H1 (cell line): ENCODE measurements around the gene KRT8. TPM values are rescaled to one million over a fixed set of nuclear protein-coding genes. Genes with fewer than 3 reads are reported as not detected.

Experiments
- CTCF ChIA-PET: fragments of 300-600 bp; sonication (Branson Sonifier 250); formaldehyde crosslinking; loops from one replicate; lab custom pipeline; 2021; ENCODE audit not compliant: partially characterized antibody; lab: Charles Lee
- POLR2A ChIA-PET: fragments of 300-600 bp; sonication (Branson Sonifier 250); formaldehyde crosslinking; loops from one replicate; lab custom pipeline; 2021; ENCODE audit warnings: inconsistent platforms; ENCODE audit not compliant: partially characterized antibody; lab: Charles Lee
- DNase-seq, 2 experiments: peaks; one replicate each; pipeline versions ENCODE4 v3.0.0 to v3.0.0-alpha.2; 2010 to 2022; ENCODE audit warnings: low spot score in 2 of 2, low read depth in 1 of 2, mixed read lengths in 1 of 2
- FAIRE-seq: peaks from 2 replicates; lab custom pipeline; 2011; peaks lifted over from hg19 to GRCh38; lab: Jason Lieb, UNC
- H2AFZ ChIP-seq: 2 replicates; pipeline ENCODE4 v1.8.1; 2012; ENCODE audit warnings: low read length, inconsistent platforms
- H2AK5ac ChIP-seq: 2 replicates; pipeline ENCODE4 v1.6.1; 2013; ENCODE audit warnings: low read depth, low read length
- H2BK120ac ChIP-seq: replicated peaks from 2 replicates; pipeline ENCODE3; 2013; ENCODE audit warnings: low read depth, low read length, inconsistent platforms
- H2BK12ac ChIP-seq: 2 replicates; pipeline ENCODE4 v1.6.1; 2013; ENCODE audit warnings: low read depth, low read length
- H2BK15ac ChIP-seq: 2 replicates; pipeline ENCODE4 v1.6.1; 2013; ENCODE audit warnings: low read length
- H2BK20ac ChIP-seq: 2 replicates; pipeline ENCODE4 v1.6.1; 2013; ENCODE audit warnings: low read length
- H2BK5ac ChIP-seq: 2 replicates; pipeline ENCODE4 v1.6.1; 2013; ENCODE audit warnings: low read depth, low read length
- H3K14ac ChIP-seq: 2 replicates; pipeline ENCODE4 v1.6.1; 2013; ENCODE audit warnings: inconsistent platforms; ENCODE audit not compliant: insufficient read length
- H3K18ac ChIP-seq: 2 replicates; pipeline ENCODE4 v1.6.1; 2013; ENCODE audit warnings: low read length; ENCODE audit errors: extremely low read depth
- H3K23ac ChIP-seq: 2 replicates; pipeline ENCODE4 v1.6.1; 2013; ENCODE audit warnings: inconsistent platforms; ENCODE audit not compliant: insufficient read length
- H3K23me2 ChIP-seq: 2 replicates; pipeline ENCODE4 v1.6.1; 2013; ENCODE audit warnings: low read depth, low read length
- H3K27ac ChIP-seq: 2 replicates; pipeline ENCODE4 v1.6.1; 2011; ENCODE audit warnings: low read depth, low read length, inconsistent platforms
- H3K27me3 ChIP-seq, 4 experiments: replicated peaks in 1 of 4; 1 replicate in 1 of 4; 2 replicates in 3 of 4; pipeline versions ENCODE4 v1.6.1 to v1.8.1; 2011 to 2013; ENCODE audit warnings: low read length in 3 of 4, mild to moderate bottlenecking in 3 of 4, inconsistent platforms in 2 of 4, mixed read lengths in 2 of 4, moderate library complexity in 1 of 4; ENCODE audit not compliant: control insufficient read depth in 3 of 4, insufficient read depth in 3 of 4; ENCODE audit errors: extremely low read depth in 1 of 4
- H3K36me3 ChIP-seq, 4 experiments: 2 replicates each; pipeline versions ENCODE4 v1.6.1 to v1.8.1; 2011 to 2013; ENCODE audit warnings: mild to moderate bottlenecking in 4 of 4, low read length in 3 of 4, moderate library complexity in 2 of 4, control low read depth in 1 of 4, inconsistent platforms in 1 of 4; ENCODE audit not compliant: insufficient read depth in 4 of 4, control insufficient read depth in 2 of 4
- H3K4ac ChIP-seq: replicated peaks from 2 replicates; pipeline ENCODE3; 2013; ENCODE audit warnings: low read length, low read depth, mixed read lengths, inconsistent platforms; ENCODE audit not compliant: insufficient read length
- H3K4me1 ChIP-seq, 4 experiments: replicated peaks in 1 of 4; 1 replicate in 1 of 4; 2 replicates in 3 of 4; pipeline versions ENCODE4 v1.6.1 to v1.8.1; 2011 to 2013; ENCODE audit warnings: low read length in 3 of 4, inconsistent platforms in 2 of 4, mixed read lengths in 1 of 4; ENCODE audit not compliant: insufficient read depth in 4 of 4, control insufficient read depth in 3 of 4
- H3K4me2 ChIP-seq, 2 experiments: 2 replicates each; pipeline versions ENCODE4 v1.6.1 to v1.8.1; 2011 to 2013; ENCODE audit warnings: low read depth in 2 of 2, low read length in 2 of 2, control low read depth in 1 of 2, inconsistent platforms in 1 of 2, mild to moderate bottlenecking in 1 of 2; ENCODE audit not compliant: insufficient read depth in 1 of 2
- H3K4me3 ChIP-seq, 4 experiments: fragments of 200-600, 300-600 bp in 1 of 4; sonication (generic), shearing (Covaris generic), sonication (Bioruptor Twin) in 1 of 4; 2 replicates each; pipeline versions ENCODE4 v1.5.1 to v1.8.1; 2011 to 2016; ENCODE audit warnings: low read length in 4 of 4, low read depth in 3 of 4, control low read depth in 2 of 4, inconsistent platforms in 2 of 4, mild to moderate bottlenecking in 2 of 4, mixed read lengths in 1 of 4, moderate library complexity in 1 of 4; ENCODE audit not compliant: insufficient read depth in 2 of 4; ENCODE audit errors: extremely low read depth in 1 of 4
- H3K56ac ChIP-seq: replicated peaks from 2 replicates; pipeline ENCODE3; 2013; ENCODE audit warnings: low read depth, mild to moderate bottlenecking, mixed read lengths, low read length, inconsistent platforms; ENCODE audit not compliant: insufficient read length
- H3K79me1 ChIP-seq: 2 replicates; pipeline ENCODE4 v1.6.1; 2013; ENCODE audit warnings: low read depth, low read length, control low read depth
- H3K79me2 ChIP-seq, 2 experiments: 2 replicates each; pipeline versions ENCODE4 v1.6.1 to v1.8.1; 2012 to 2013; ENCODE audit warnings: low read length in 2 of 2, mild to moderate bottlenecking in 2 of 2, inconsistent platforms in 1 of 2; ENCODE audit not compliant: insufficient read depth in 2 of 2, control insufficient read depth in 1 of 2
- H3K9ac ChIP-seq, 4 experiments: replicated peaks in 1 of 4; 1 replicate in 1 of 4; 2 replicates in 3 of 4; pipeline versions ENCODE4 v1.6.1 to v1.8.1; 2011 to 2013; ENCODE audit warnings: low read depth in 3 of 4, low read length in 3 of 4, control low read depth in 2 of 4, mild to moderate bottlenecking in 2 of 4, moderate library complexity in 2 of 4, inconsistent platforms in 1 of 4; ENCODE audit errors: extremely low read depth in 1 of 4
- H3K9me3 ChIP-seq, 2 experiments: 2 replicates each; pipeline versions ENCODE4 v1.6.1 to v1.8.1; 2012 to 2013; ENCODE audit warnings: mild to moderate bottlenecking in 2 of 2, moderate library complexity in 2 of 2, control low read depth in 1 of 2, inconsistent platforms in 1 of 2, low read depth in 1 of 2, low read length in 1 of 2, mixed read lengths in 1 of 2; ENCODE audit not compliant: insufficient read depth in 2 of 2
- H4K20me1 ChIP-seq, 2 experiments: replicated peaks in 1 of 2; 2 replicates each; pipeline versions ENCODE3 to v1.8.1; 2011 to 2013; ENCODE audit warnings: inconsistent platforms in 2 of 2, low read length in 2 of 2, mild to moderate bottlenecking in 1 of 2; ENCODE audit not compliant: insufficient read depth in 2 of 2, control insufficient read depth in 1 of 2
- H4K5ac ChIP-seq: 2 replicates; pipeline ENCODE4 v1.6.1; 2013; ENCODE audit warnings: low read length, low read depth, mixed read lengths, inconsistent platforms; ENCODE audit not compliant: insufficient read length
- H4K8ac ChIP-seq: 2 replicates; pipeline ENCODE4 v1.8.0; 2013; ENCODE audit warnings: mild to moderate bottlenecking, moderate library complexity, low read length, inconsistent platforms; ENCODE audit not compliant: insufficient read depth; ENCODE audit errors: extremely low read depth
- H4K91ac ChIP-seq: replicated peaks from 2 replicates; pipeline ENCODE3; 2013; ENCODE audit warnings: low read length, mixed read lengths, inconsistent platforms; ENCODE audit not compliant: insufficient read length
- CHD1 ChIP-seq: IDR thresholded peaks from 2 replicates; pipeline ENCODE4 v1.6.1; 2012; ENCODE audit warnings: low read depth, low read length, improper control_type of control experiment
- EGR1 ChIP-seq: IDR thresholded peaks from 2 replicates; pipeline ENCODE4 v1.6.1; 2011; ENCODE audit warnings: low read depth, low read length, borderline replicate concordance
- EP300 ChIP-seq, 2 experiments: IDR thresholded peaks; 1 replicate in 1 of 2; 2 replicates in 1 of 2; pipeline ENCODE4 v1.6.1; 2011 to 2012; ENCODE audit warnings: low read depth in 2 of 2, low read length in 2 of 2, mild to moderate bottlenecking in 2 of 2, borderline replicate concordance in 1 of 2, inconsistent platforms in 1 of 2, moderate library complexity in 1 of 2
- KDM4A ChIP-seq: IDR thresholded peaks from one replicate; pipeline ENCODE4 v1.7.1; 2012; ENCODE audit warnings: low read depth, mild to moderate bottlenecking, moderate library complexity, low read length, inconsistent platforms; ENCODE audit not compliant: severe bottlenecking
- SRF ChIP-seq: IDR thresholded peaks from 2 replicates; pipeline ENCODE4 v1.6.1; 2011; ENCODE audit warnings: mild to moderate bottlenecking, low read depth, low read length, moderate library complexity
- WGBS, 2 experiments: shearing (Covaris generic) in 1 of 2; methylation state at CpG; one replicate each; pipeline versions ENCODE4 v1.1.6 to v1.1.7; 2013 to 2015; ENCODE audit warnings: low lambda C conversion rate in 2 of 2, mixed read lengths in 2 of 2, inconsistent platforms in 1 of 2, low coverage in 1 of 2, missing lambda C conversion rate in 1 of 2; ENCODE audit not compliant: insufficient replicate concordance in 2 of 2, insufficient coverage in 1 of 2, insufficient read length in 1 of 2; ENCODE audit errors: extremely low coverage in 1 of 2, missing lambda C conversion rate in 1 of 2; 5-methylcytosine and 5-hydroxymethylcytosine counted together
- polyA plus RNA-seq, 7 experiments: library from polyadenylated mRNA; depleted of rRNA in 3 of 7; stranded (reverse) in 5 of 7; unstranded in 2 of 7; fragments of >200 nt in 5 of 7; fragments of 200-250 nt in 2 of 7; gene quantifications; 1 replicate in 5 of 7; 2 replicates in 1 of 7; 4 replicates in 1 of 7; pipeline versions ENCODE4 v1.2.1 to v1.2.3, GENCODE V29; 2011 to 2013; ENCODE audit warnings: missing spikeins in 2 of 7, mixed read lengths in 2 of 7
- total RNA-seq: library from RNA; stranded (reverse); fragmentation: NEBNext Ultra II Directional; extraction: Animal tissue kit (Norgen Biotek cat#: 25700); gene quantifications from 2 replicates; pipeline ENCODE4 v1.2.1, GENCODE V29; 2021

The KRT8 gene
- total and polyA plus RNA-seq, 2 of the 8 experiments (the other 6 are each of a cell fraction or from before 2014, with no cell fraction given): 280 to 290 TPM

DNA sequence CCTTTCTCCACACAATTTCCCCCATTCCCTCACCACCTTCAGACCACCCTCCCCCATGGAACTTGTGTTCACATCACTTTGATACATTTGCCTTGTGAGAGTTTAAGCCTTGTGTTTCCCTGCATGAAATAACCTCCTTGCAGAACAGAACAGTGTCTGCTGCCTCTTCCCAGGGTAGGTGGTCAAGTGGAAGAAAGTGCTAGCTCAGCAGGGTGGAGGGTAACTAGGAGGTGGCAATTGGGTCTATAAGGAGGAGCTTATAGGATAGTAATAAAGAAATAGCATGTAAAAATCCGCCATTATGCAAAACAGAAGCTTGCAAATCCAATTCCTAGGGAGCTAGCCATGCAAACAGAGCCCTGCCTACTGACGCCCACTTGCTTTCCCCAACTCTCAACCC is 13.9 kb upstream of the KRT8 start:
- H3K9me3 ChIP-seq: no peaks in the 10 kb centered on the region
- TF ChIP-seq CHD1 (no peak), EP300 (IDR thresholded peaks at IDR 0.05; ENCODE audit: borderline replicate concordance in 1 of 2, low read depth in 2 of 2, low read length in 2 of 2) (no peak), SRF (no peak), KDM4A (no peak), EGR1 (no peak)
- TF ChIP-seq, all 59 proteins: peak for 0
- no peak overlapping the region for H3K9ac ChIP-seq
- CTCF ChIA-PET: interaction anchor here (0.7 to 13.8 kb wide), 7 partner anchors 16 to 731 kb away, joined by 3 to 197 read pairs (median 3); partner anchors contain the start of gene KRT8
- H3K4ac ChIP-seq: no peak overlapping the region
- 0 out of 2 replicates have a peak overlapping the region, but pooled peaks have one; percentile 27 for H2BK12ac ChIP-seq
- H3K79me1 ChIP-seq: no peaks in the 10 kb centered on the region
- no peak overlapping the region for H4K5ac ChIP-seq
- H4K91ac ChIP-seq: no peak overlapping the region
- POLR2A ChIA-PET: interaction anchor here (0.6 to 3.3 kb wide), 7 partner anchors 10 to 311 kb away, joined by 3 to 11 read pairs (median 5); partner anchors contain the start of gene KRT8
- H3K27me3 ChIP-seq: no peaks in the 10 kb centered on the region
- H2BK5ac ChIP-seq: no peak overlapping the region
- WGBS, 2 experiments: 76% methylated on average over 2 of the region's 2 CpGs; no CpG with 5 or more reads in 1 of the 2 experiments
- H3K27ac ChIP-seq: no peak overlapping the region
- no peaks in the 10 kb centered on the region for H3K36me3 ChIP-seq
- H3K79me2 ChIP-seq: no peaks in the 10 kb centered on the region
- no peak for DNase-seq
- H3K4me1 ChIP-seq: peaks cover 0 to 3% (median 0%) of the 10 kb centered on the region in 4 experiments; a peak in 1 of 7 replicates
- H2BK120ac ChIP-seq: no peak overlapping the region
- no peaks in the 10 kb centered on the region for H4K20me1 ChIP-seq
- H3K23me2 ChIP-seq: no peaks in the 10 kb centered on the region
- no peak overlapping the region for H4K8ac ChIP-seq
- no peak for FAIRE-seq
- H2AFZ ChIP-seq: no peak overlapping the region
- no peak overlapping the region for H3K4me3 ChIP-seq
- no peak overlapping the region for H2BK15ac ChIP-seq
- H2AK5ac ChIP-seq: no peak overlapping the region
- H2BK20ac ChIP-seq: no peak overlapping the region
- H3K18ac ChIP-seq: no peak overlapping the region
- H3K23ac ChIP-seq: no peak overlapping the region
- H3K4me2 ChIP-seq: no peak overlapping the region
- H3K56ac ChIP-seq: no peak overlapping the region
- no peak overlapping the region for H3K14ac ChIP-seq
